HuH-7 (cell line): ENCODE results near the gene GRM8.
"Not testable (repeated sequence)": the region's sequence is repeated elsewhere in the genome, so short reads cannot be mapped to it uniquely, and the experiment has no call there.

Source experiments
- DNase-seq: peaks from one replicate; pipeline ENCODE4 v3.0.0; 2011; ENCODE audit warnings: low spot score

The GRM8 gene

GRCh38 chr7:127029823-127030222, 222.9 kb downstream of the GRM8 start:
- DNase-seq, result no peak

- no peak for DNase-seq
Measured at GRCh38 chr7:127021857-127022256, 230.9 kb downstream of the GRM8 start.

- DNase-seq, result no peak
Measured at GRCh38 chr7:127021019-127021738, 231.6 kb downstream of the GRM8 start.

GRCh38 chr7:127018889-127019288, 233.9 kb downstream of the GRM8 start:
- no peak for DNase-seq

GRCh38 chr7:127017196-127017595, 235.5 kb downstream of the GRM8 start:
- DNase-seq, result no peak

GRCh38 chr7:127000725-127001124, 252.0 kb downstream of the GRM8 start:
- no peak for DNase-seq

- no peak for DNase-seq
Measured at GRCh38 chr7:126996659-126997058, 256.1 kb downstream of the GRM8 start.

GRCh38 chr7:126993626-126994213, 259.0 kb downstream of the GRM8 start:
- DNase-seq, result no peak

- DNase-seq, result no peak
Measured at GRCh38 chr7:126988022-126988421, 264.7 kb downstream of the GRM8 start.

- DNase-seq, result no peak
Measured at GRCh38 chr7:126979722-126980121, 273.0 kb downstream of the GRM8 start.

GRCh38 chr7:126978865-126979264, 273.9 kb downstream of the GRM8 start:
- no peak for DNase-seq

GRCh38 chr7:126973066-126973465, 279.7 kb downstream of the GRM8 start:
- no peak for DNase-seq

- DNase-seq, result no peak
Measured at GRCh38 chr7:126972571-126972970, 280.2 kb downstream of the GRM8 start.

- DNase-seq, result no peak
Measured at GRCh38 chr7:126959649-126960048, 293.1 kb downstream of the GRM8 start.

GRCh38 chr7:126958367-126958766, 294.4 kb downstream of the GRM8 start:
- DNase-seq, result no peak

GRCh38 chr7:126957443-126957842, 295.3 kb downstream of the GRM8 start:
- no peak for DNase-seq

GRCh38 chr7:126953461-126953860, 299.3 kb downstream of the GRM8 start:
- DNase-seq, result no peak

GRCh38 chr7:126948664-126949063, 304.1 kb downstream of the GRM8 start:
- no peak for DNase-seq

- no peak for DNase-seq
Measured at GRCh38 chr7:126940723-126941307, 311.9 kb downstream of the GRM8 start.

- no peak for DNase-seq
Measured at GRCh38 chr7:126937171-126937570, 315.6 kb downstream of the GRM8 start.

GRCh38 chr7:126931581-126931980, 321.2 kb downstream of the GRM8 start:
- no peak for DNase-seq

GRCh38 chr7:126930166-126930565, 322.6 kb downstream of the GRM8 start:
- no peak for DNase-seq

- DNase-seq, result no peak
Measured at GRCh38 chr7:126924477-126924876, 328.3 kb downstream of the GRM8 start.

- DNase-seq, result not testable (repeated sequence)
Measured at GRCh38 chr7:126911627-126912026, 341.1 kb downstream of the GRM8 start.
